ENCODE results near the gene CDC37L1. TPM values are rescaled to one million over a fixed set of nuclear protein-coding genes. Genes with fewer than 3 reads are reported as not detected.

Gene CDC37L1
- total and polyA plus RNA-seq, 2 experiments from 2014 or later, result 26.9 to 29.6 TPM

GRCh38 chr9:4666042-4666699 lies 13.2 kb upstream of the CDC37L1 start, which contains the start of gene SPATA6L (continued):
- TF ChIP-seq ZNF462 (CRISPR knock-in tag; IDR thresholded peaks at IDR 0.05), result no peak
- TF ChIP-seq ETS1 (IDR thresholded peaks at IDR 0.05), result no peak

DNA sequence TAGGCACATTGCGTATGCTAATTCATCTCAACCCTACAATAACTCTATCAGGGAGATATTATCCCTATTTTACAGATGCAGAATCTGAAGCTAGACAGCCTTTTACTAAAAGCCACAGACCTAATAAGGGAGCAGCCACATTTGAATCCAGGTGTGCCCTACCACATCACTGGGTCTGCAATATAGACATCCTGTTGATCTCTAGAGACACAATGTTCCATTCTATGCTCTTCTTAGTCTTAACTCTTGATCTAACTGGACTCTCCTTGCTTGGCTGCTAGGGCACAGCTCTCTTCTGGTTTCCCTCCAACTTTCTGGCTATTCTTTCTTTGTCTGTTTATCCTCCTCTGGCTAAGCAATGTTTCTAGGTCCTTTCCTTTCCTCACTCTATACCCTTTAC lies 11.7 kb upstream of the CDC37L1 start:
- no peak overlapping the region for H3K4me3 Mint-ChIP-seq
- peaks cover 56% of the 10 kb centered on the region for H3K4me1 Mint-ChIP-seq
- H3K27ac Mint-ChIP-seq, result no peak overlapping the region
- TF ChIP-seq ETS1 (IDR thresholded peaks at IDR 0.05) (no peak), NANOG (IDR thresholded peaks at IDR 0.05; ENCODE audit: borderline replicate concordance) (no peak), POLR2AphosphoS5 (IDR thresholded peaks at IDR 0.05; ENCODE audit: low read depth) (no peak), STAT1 (IDR thresholded peaks at IDR 0.05; ENCODE audit: unreplicated experiment) (no peak), JUNB (IDR thresholded peaks at IDR 0.05; ENCODE audit: unreplicated experiment) (no peak), ZNF331 (CRISPR knock-in tag; IDR thresholded peaks at IDR 0.05; ENCODE audit: low read depth) (no peak), EZH2phosphoT487 (IDR thresholded peaks at IDR 0.05; ENCODE audit: unreplicated experiment) (no peak), CTCF (conservative IDR thresholded peaks at IDR 0.05; ENCODE audit: low read depth in 2 of 2) (no peak), CREB1 (CRISPR knock-in tag; IDR thresholded peaks at IDR 0.05; ENCODE audit: low read depth) (no peak), REST (IDR thresholded peaks at IDR 0.05; ENCODE audit: unreplicated experiment) (no peak)

More for the DNA sequence above, 11.7 kb upstream of the CDC37L1 start:
- H3K4me1 ChIP-seq (ENCODE audit: insufficient read depth), result peaks cover 41% of the 10 kb centered on the region
- H3K4me3 ChIP-seq, result no peak overlapping the region
- no peak overlapping the region for H3K27ac ChIP-seq (ENCODE audit: low read depth)
- H3K4me2 ChIP-seq, result no peak overlapping the region
- H3K27me3 ChIP-seq (ENCODE audit: insufficient read depth), result 0 out of 2 replicates have a peak, but pooled peaks cover 2% of the 10 kb centered on the region
- no peaks in the 10 kb centered on the region for H3K9me3 Mint-ChIP-seq
- no peaks in the 10 kb centered on the region for H3K36me3 Mint-ChIP-seq (ENCODE audit: low read depth)
- H3K27me3 Mint-ChIP-seq (ENCODE audit: insufficient read depth, low read depth, poor library complexity), result no peaks in the 10 kb centered on the region
- H3K9me2 ChIP-seq (ENCODE audit: insufficient read depth), result no peaks in the 10 kb centered on the region
- no peaks in the 10 kb centered on the region for H3K36me3 ChIP-seq (ENCODE audit: insufficient read depth)
- peaks cover 13% of the 10 kb centered on the region; the same call in 1 of the 2 replicates for H3K79me2 ChIP-seq (replicated peaks; ENCODE audit: insufficient read depth)
- ATAC-seq (no peak), DNase-seq (ENCODE audit: low spot score) (no peak)
- H4K20me1 ChIP-seq (replicated peaks; ENCODE audit: insufficient read depth), result no peaks in the 10 kb centered on the region
- no peaks in the 10 kb centered on the region for H3F3A ChIP-seq (replicated peaks; ENCODE audit: low read depth)
- H2AFZ ChIP-seq, result no peak overlapping the region
